Tibial nerve (tissue), 4 donors: ENCODE data around the gene SAA4. TPM values are rescaled to one million over a fixed set of nuclear protein-coding genes. Genes with fewer than 3 reads are reported as not detected.
"Not testable (repeated sequence)": the region's sequence is repeated elsewhere in the genome, so short reads cannot be mapped to it uniquely, and the experiment has no call there.

ENCODE experiments used
- DNase-seq, 2 donors: peaks; one replicate each; pipeline ENCODE4 v3.0.0-alpha.2; 2019; ENCODE audit warnings: low spot score in 2 of 2
- H3K27ac ChIP-seq, 4 donors: fragments of 200-600 bp; sonication (generic) in 3 of 4; one replicate each; pipeline ENCODE4 v1.5.1; 2017 to 2019; ENCODE audit warnings: mild to moderate bottlenecking in 1 of 4
- H3K27me3 ChIP-seq, 2 donors: fragments of 200-600 bp; sonication (generic) in 1 of 2; one replicate each; pipeline versions ENCODE4 v1.5.1 to v1.6.0; 2017 to 2019
- H3K36me3 ChIP-seq, 3 donors: fragments of 200-600 bp; sonication (generic); one replicate each; pipeline ENCODE4 v1.5.1; 2018 to 2019
- H3K4me1 ChIP-seq, 4 donors: fragments of 200-600 bp; sonication (generic) in 3 of 4; one replicate each; pipeline ENCODE4 v1.5.1; 2017 to 2019
- H3K4me3 ChIP-seq, 4 donors: fragments of 200-600 bp; sonication (generic) in 3 of 4; one replicate each; pipeline ENCODE4 v1.5.1; 2017 to 2019; ENCODE audit warnings: mild to moderate bottlenecking in 1 of 4, moderate library complexity in 1 of 4
- H3K9me3 ChIP-seq, 4 donors: fragments of 200-600 bp; sonication (generic) in 3 of 4; one replicate each; pipeline ENCODE4 v1.5.1; 2017 to 2019
- EP300 ChIP-seq, 2 donors: sonication (generic); formaldehyde crosslinking; IDR thresholded peaks; one replicate each; pipeline ENCODE4 v1.6.1; 2017; ENCODE audit warnings: antibody characterized with exemption in 2 of 2, mild to moderate bottlenecking in 1 of 2
- POLR2A ChIP-seq, 2 donors: fragments of 450-650 bp; IDR thresholded peaks; one replicate each; pipeline ENCODE4 v1.6.1; 2017; ENCODE audit warnings: antibody characterized with exemption in 2 of 2, mild to moderate bottlenecking in 2 of 2, moderate library complexity in 2 of 2
- WGBS, 2 donors: methylation state at CpG; one replicate each; pipeline ENCODE4 v1.1.5; 2018; 5-methylcytosine and 5-hydroxymethylcytosine counted together
- total RNA-seq, 4 donors: library from RNA; depleted of rRNA; stranded (reverse); fragments of >200 nt; gene quantifications; one replicate each; pipeline ENCODE4 v1.1.0, GENCODE V29; 2016
- TF ChIP-seq, protein P1 (sequence below), 5 experiments: fragments of 200-600 bp in 3 of 5; fragments of 450-650 bp in 2 of 5; sonication (generic) in 3 of 5; IDR thresholded peaks; one replicate each; pipeline ENCODE4 v1.5.1; 2016 to 2019; ENCODE audit warnings: antibody characterized with exemption in 5 of 5, mild to moderate bottlenecking in 3 of 5, moderate library complexity in 2 of 5

The SAA4 gene
- total RNA-seq, 4 donors from 2014 or later: not detected

- TF ChIP-seq, protein P1, sequence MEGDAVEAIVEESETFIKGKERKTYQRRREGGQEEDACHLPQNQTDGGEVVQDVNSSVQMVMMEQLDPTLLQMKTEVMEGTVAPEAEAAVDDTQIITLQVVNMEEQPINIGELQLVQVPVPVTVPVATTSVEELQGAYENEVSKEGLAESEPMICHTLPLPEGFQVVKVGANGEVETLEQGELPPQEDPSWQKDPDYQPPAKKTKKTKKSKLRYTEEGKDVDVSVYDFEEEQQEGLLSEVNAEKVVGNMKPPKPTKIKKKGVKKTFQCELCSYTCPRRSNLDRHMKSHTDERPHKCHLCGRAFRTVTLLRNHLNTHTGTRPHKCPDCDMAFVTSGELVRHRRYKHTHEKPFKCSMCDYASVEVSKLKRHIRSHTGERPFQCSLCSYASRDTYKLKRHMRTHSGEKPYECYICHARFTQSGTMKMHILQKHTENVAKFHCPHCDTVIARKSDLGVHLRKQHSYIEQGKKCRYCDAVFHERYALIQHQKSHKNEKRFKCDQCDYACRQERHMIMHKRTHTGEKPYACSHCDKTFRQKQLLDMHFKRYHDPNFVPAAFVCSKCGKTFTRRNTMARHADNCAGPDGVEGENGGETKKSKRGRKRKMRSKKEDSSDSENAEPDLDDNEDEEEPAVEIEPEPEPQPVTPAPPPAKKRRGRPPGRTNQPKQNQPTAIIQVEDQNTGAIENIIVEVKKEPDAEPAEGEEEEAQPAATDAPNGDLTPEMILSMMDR (IDR thresholded peaks at IDR 0.05): no peak
- no peak for TF ChIP-seq EP300 (IDR thresholded peaks at IDR 0.05)
- no peak for TF ChIP-seq POLR2A (IDR thresholded peaks at IDR 0.05)
These were observed 34.6 kb upstream of the SAA4 start for GRCh38 chr11:18271206-18271605.

GRCh38 chr11:18270102-18270501 is 33.5 kb upstream of the SAA4 start:
- peaks cover 0 to 19% (median 0%) of the 10 kb centered on the region in 3 donors for H3K36me3 ChIP-seq
- no peaks in the 10 kb centered on the region for H3K27me3 ChIP-seq
- no peaks in the 10 kb centered on the region for H3K9me3 ChIP-seq
- DNase-seq: no peak
- 69% methylated on average over 4 of the region's 4 CpGs for WGBS, 2 donors
- H3K4me1 ChIP-seq: no peaks in the 10 kb centered on the region
- no peak overlapping the region for H3K4me3 ChIP-seq
- TF ChIP-seq, protein P1 (IDR thresholded peaks at IDR 0.05): no peak
- TF ChIP-seq POLR2A (IDR thresholded peaks at IDR 0.05) (no peak), EP300 (IDR thresholded peaks at IDR 0.05) (no peak)
- no peak overlapping the region for H3K27ac ChIP-seq

More at GRCh38 chr11:18271206-18271605, 34.6 kb upstream of the SAA4 start:
- 80 to 94% methylated on average over 4 of the region's 4 CpGs for WGBS, 2 donors
- Histone ChIP-seq H3K4me1 (no peaks in the 10 kb centered on the region), H3K27ac (no peak overlapping the region), H3K9me3 (no peaks in the 10 kb centered on the region), H3K4me3 (no peak overlapping the region), H3K36me3 (peaks cover 0 to 30% (median 0%) of the 10 kb centered on the region in 3 donors), H3K27me3 (no peaks in the 10 kb centered on the region)
- no peak for DNase-seq

- not testable (repeated sequence) for H3K4me1 ChIP-seq, H3K27ac ChIP-seq, H3K9me3 ChIP-seq, H3K4me3 ChIP-seq, DNase-seq, H3K27me3 ChIP-seq
- H3K36me3 ChIP-seq: peaks cover 0 to 14% (median 0%) of the 10 kb centered on the region in 3 donors
- WGBS, 2 donors: 60% methylated on average over 2 of the region's 5 CpGs; no CpG with 5 or more reads in 1 of the 2 donors
These were observed 32.6 kb upstream of the SAA4 start for GRCh38 chr11:18269252-18269651.

DNA sequence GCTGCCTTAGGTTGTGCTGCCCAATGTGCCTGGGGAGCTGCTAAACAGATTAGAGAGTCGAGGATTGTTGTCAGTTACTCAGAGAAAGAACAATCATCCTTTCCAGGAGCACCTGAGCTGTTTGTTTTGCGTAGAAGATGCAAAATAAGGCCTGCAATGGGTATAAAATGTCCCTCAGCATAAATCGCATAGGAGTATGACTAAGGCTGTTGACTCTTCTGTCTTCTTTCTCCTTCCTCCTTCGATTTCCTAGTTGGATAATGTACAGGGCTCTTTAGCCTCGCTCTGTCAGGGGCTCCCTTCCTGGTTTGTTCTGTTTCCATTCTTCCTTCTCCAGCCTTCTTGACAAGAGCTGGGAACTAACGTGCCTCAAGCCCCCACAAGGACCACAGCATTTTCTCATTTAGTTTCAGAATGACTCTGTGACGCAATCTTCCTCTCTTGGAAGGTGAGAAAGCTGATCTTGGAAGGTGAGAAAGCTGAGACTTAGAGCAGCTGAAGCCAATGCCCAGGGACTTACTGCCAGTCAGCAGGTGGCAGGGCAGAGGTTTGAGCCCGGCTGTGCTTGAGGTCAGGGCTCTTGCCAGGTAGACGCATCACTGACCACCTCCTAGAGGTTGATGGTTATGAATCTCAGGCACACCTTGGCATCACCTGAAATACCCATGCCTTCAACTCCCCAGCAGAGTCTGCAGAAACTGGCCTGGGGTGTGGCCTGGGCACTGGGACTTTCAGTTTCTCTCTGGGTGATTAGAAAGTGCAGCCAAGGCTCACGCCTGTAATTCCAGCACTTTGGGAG is 30.9 kb upstream of the SAA4 start:
- 68 to 81% methylated on average over 3 to 9 of the region's 10 CpGs for WGBS, 2 donors
- not testable (repeated sequence) for DNase-seq, H3K9me3 ChIP-seq, H3K36me3 ChIP-seq, H3K4me1 ChIP-seq, H3K27ac ChIP-seq, H3K4me3 ChIP-seq, H3K27me3 ChIP-seq

GRCh38 chr11:18265949-18266348 is 29.3 kb upstream of the SAA4 start, which contains the start of gene SAA1:
SAA1 (plus strand) TSS chr11:18266264; CDS start chr11:18266888, 624 bp downstream.
- TF ChIP-seq POLR2A (IDR thresholded peaks at IDR 0.05): no peak
- TF ChIP-seq, protein P1 (IDR thresholded peaks at IDR 0.05): no peak
- peak in 1 of 2 donors; percentile 62 for TF ChIP-seq EP300 (IDR thresholded peaks at IDR 0.05)
- no peak for DNase-seq
- H3K36me3 ChIP-seq: no peaks in the 10 kb centered on the region
- no peak within 1 kb of the TSS for H3K4me3 ChIP-seq
- H3K4me1 ChIP-seq: no peaks in the 10 kb centered on the region
- WGBS, 2 donors: 64 to 72% methylated on average over 7 to 8 of the region's 8 CpGs
- no peaks in the 10 kb centered on the region for H3K9me3 ChIP-seq
- no peaks in the 10 kb centered on the region for H3K27me3 ChIP-seq
- no peak within 1 kb of the TSS for H3K27ac ChIP-seq

DNA sequence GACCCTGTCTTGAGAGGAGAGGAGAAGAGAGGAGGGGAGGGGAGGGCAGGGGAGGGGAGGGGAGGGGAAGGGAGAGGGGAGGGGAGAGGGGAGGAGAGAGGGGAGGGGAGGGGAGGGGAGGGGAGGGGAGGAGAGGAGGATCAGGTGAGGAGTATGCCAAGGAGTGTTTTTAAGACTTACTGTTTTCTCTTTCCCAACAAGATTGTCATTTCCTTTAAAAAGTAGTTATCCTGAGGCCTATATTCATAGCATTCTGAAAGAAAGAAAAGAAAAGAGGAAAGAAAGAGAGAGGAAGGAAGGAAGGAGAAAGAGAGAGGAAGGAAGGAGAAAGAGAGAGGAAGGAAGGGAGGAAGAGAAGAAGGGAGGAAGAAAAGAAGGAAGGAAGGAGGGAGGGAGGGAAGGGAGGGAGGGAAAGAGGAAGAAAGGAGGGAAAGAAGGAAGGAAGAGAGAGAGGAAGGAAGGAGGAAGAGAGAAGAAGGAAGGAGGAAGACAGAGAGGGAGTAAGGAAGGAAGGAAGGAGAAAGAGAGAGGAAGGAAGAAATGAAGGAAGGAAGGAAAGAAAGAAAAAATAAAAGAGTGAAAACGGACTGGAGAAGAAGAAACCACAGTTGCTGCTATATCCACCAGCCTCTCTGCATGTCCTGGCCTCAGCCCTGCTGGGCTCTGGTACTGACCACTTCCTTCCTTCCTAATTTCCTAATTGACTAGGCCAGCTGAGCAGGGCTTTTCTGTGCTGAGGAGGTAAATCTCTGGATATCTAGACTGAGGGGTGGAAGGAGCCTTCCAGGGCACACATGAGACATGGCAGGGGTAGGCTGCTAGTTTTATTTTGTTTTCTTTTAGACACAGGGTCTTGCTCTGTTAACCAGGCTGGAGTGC is 28.3 kb upstream of the SAA4 start:
- no peaks in the 10 kb centered on the region for H3K27me3 ChIP-seq
- no peak for DNase-seq
- WGBS, 2 donors: 65 to 69% methylated on average over 1 of the region's 1 CpG
- H3K4me1 ChIP-seq: no peaks in the 10 kb centered on the region
- H3K36me3 ChIP-seq: no peaks in the 10 kb centered on the region
- TF ChIP-seq, protein P1 (IDR thresholded peaks at IDR 0.05): no peak
- no peak for TF ChIP-seq EP300 (IDR thresholded peaks at IDR 0.05)
- TF ChIP-seq POLR2A (IDR thresholded peaks at IDR 0.05): no peak
- H3K9me3 ChIP-seq: no peaks in the 10 kb centered on the region
- no peak overlapping the region for H3K27ac ChIP-seq
- H3K4me3 ChIP-seq: no peak overlapping the region
